HepG2 (cell line): Measurements from ENCODE around the gene ELP4. TPM values are rescaled to one million over a fixed set of nuclear protein-coding genes. Genes with fewer than 3 reads are reported as not detected.

Experiments
- ATAC-seq: fragments of 200-7000 bp; cut with Tn5 transposase; 3 replicates; pipeline ENCODE4 v1.9.1; 2020; ENCODE audit warnings: mild to moderate bottlenecking, moderate library complexity
- BruUV-seq: library from RNA; stranded (reverse); fragments of 400-500 nt; replicated peaks from 2 replicates; lab custom pipeline; 2021; lab: Mats Ljungman, UMichigan
- CTCF ChIA-PET: fragments of 300-600 bp; formaldehyde crosslinking; extraction: SDS; loops from one replicate; lab custom pipeline; 2021; ENCODE audit warnings: low total read pairs, inconsistent platforms, low intra/inter-chr PET ratio; lab: Yijun Ruan, JAX
- POLR2A ChIA-PET: fragments of 350-600 bp; sonication (Branson Sonifier 250); formaldehyde crosslinking; loops from one replicate; lab custom pipeline; 2020; ENCODE audit warnings: antibody characterized with exemption, inconsistent platforms; lab: Yijun Ruan, JAX
- DNase-seq: peaks from one replicate; pipeline ENCODE4 v3.0.0-alpha.2; 2015; ENCODE audit warnings: low spot score
- FAIRE-seq: peaks from 3 replicates; lab custom pipeline; 2011; peaks lifted over from hg19 to GRCh38; lab: Jason Lieb, UNC
- H2AFZ ChIP-seq: one replicate; pipeline ENCODE4 v1.6.1; 2011; ENCODE audit warnings: low read length, inconsistent platforms
- H3K27ac ChIP-seq: fragments of 300-600 bp; 3 replicates; pipeline ENCODE4 v1.8.0; 2011; ENCODE audit warnings: mixed run types, mild to moderate bottlenecking, mixed read lengths, low read length, inconsistent platforms; ENCODE audit not compliant: insufficient read depth; ENCODE audit errors: extremely low read length
- H3K27me3 ChIP-seq, 2 experiments: fragments of 200-600 bp in 1 of 2; 2 replicates in 1 of 2; 3 replicates in 1 of 2; pipeline versions ENCODE4 v1.6.0 to v1.8.0; 2011; ENCODE audit warnings: low read length in 2 of 2, mild to moderate bottlenecking in 2 of 2, moderate library complexity in 2 of 2, inconsistent platforms in 1 of 2; ENCODE audit not compliant: insufficient read depth in 2 of 2, control insufficient read depth in 1 of 2
- H3K36me3 ChIP-seq, 2 experiments: fragments of 200-600 bp in 1 of 2; replicated peaks in 1 of 2; 2 replicates in 1 of 2; 3 replicates in 1 of 2; pipeline versions ENCODE4 v1.5.1 to v1.8.0; 2011; ENCODE audit warnings: low read length in 2 of 2, inconsistent platforms in 1 of 2; ENCODE audit not compliant: insufficient read depth in 2 of 2, control insufficient read depth in 1 of 2
- H3K4me1 ChIP-seq: 2 replicates; pipeline ENCODE4 v1.5.1; 2012; ENCODE audit warnings: low read length, inconsistent platforms; ENCODE audit not compliant: insufficient read depth
- H3K4me2 ChIP-seq: 2 replicates; pipeline ENCODE4 v1.6.0; 2011; ENCODE audit warnings: low read depth, low read length, inconsistent platforms
- H3K4me3 ChIP-seq, 3 experiments: fragments of 200-600 bp in 1 of 3; sonication (generic), shearing (Covaris generic) in 1 of 3; replicated peaks in 1 of 3; 2 replicates each; pipeline ENCODE4 v1.5.1; 2011 to 2016; ENCODE audit warnings: low read length in 3 of 3, inconsistent platforms in 2 of 3, low read depth in 2 of 3, mild to moderate bottlenecking in 2 of 3, control low read depth in 1 of 3, mixed read lengths in 1 of 3; ENCODE audit not compliant: insufficient read depth in 1 of 3
- H3K79me2 ChIP-seq: one replicate; pipeline ENCODE4 v1.6.1; 2011; ENCODE audit warnings: low read length, inconsistent platforms; ENCODE audit not compliant: insufficient read depth
- H3K9ac ChIP-seq: 2 replicates; pipeline ENCODE4 v1.6.0; 2011; ENCODE audit warnings: mild to moderate bottlenecking, low read depth, low read length, inconsistent platforms; ENCODE audit not compliant: insufficient read depth
- H3K9me3 ChIP-seq: 2 replicates; pipeline ENCODE4 v1.5.1; 2012; ENCODE audit warnings: mild to moderate bottlenecking, low read length
- H4K20me1 ChIP-seq: 2 replicates; pipeline ENCODE4 v1.6.0; 2011; ENCODE audit warnings: inconsistent platforms, mild to moderate bottlenecking, low read length, moderate library complexity; ENCODE audit not compliant: insufficient read depth
- ARNT2 ChIP-seq: sonication (generic); formaldehyde crosslinking; IDR thresholded peaks from 2 replicates; pipeline ENCODE4 v1.8.0; 2022; ENCODE audit warnings: mild to moderate bottlenecking, low read depth, missing genetic modification reagents, moderate library complexity
- ELF1 ChIP-seq: sonication (generic); formaldehyde crosslinking; IDR thresholded peaks from 2 replicates; pipeline ENCODE4 v1.4.0; 2020; ENCODE audit warnings: missing genetic modification reagents
- HNF4G ChIP-seq, 2 experiments: sonication (generic) in 1 of 2; formaldehyde crosslinking in 1 of 2; IDR thresholded peaks; 2 replicates each; pipeline versions ENCODE4 v1.4.0 to v1.6.1; 2011 to 2020; ENCODE audit warnings: borderline replicate concordance in 2 of 2, low read depth in 2 of 2, mild to moderate bottlenecking in 2 of 2, low read length in 1 of 2, missing genetic modification reagents in 1 of 2, moderate library complexity in 1 of 2
- PHB2 ChIP-seq: fragments of 450-650 bp; IDR thresholded peaks from 2 replicates; pipeline ENCODE4 v1.6.1; 2018; ENCODE audit not compliant: partially characterized antibody
- POLR2G ChIP-seq: fragments of 200-400 bp; formaldehyde crosslinking; IDR thresholded peaks from 2 replicates; pipeline ENCODE4 v1.6.1; 2018; ENCODE audit warnings: mild to moderate bottlenecking, low read depth, low read length, moderate library complexity
- REL ChIP-seq: sonication (generic); formaldehyde crosslinking; conservative IDR thresholded peaks from 2 replicates; pipeline ENCODE4 v1.8.0; 2022; ENCODE audit warnings: mild to moderate bottlenecking, missing genetic modification reagents, moderate library complexity
- TP53 ChIP-seq: sonication (generic); formaldehyde crosslinking; conservative IDR thresholded peaks from 2 replicates; pipeline ENCODE4 v1.4.0; 2020; ENCODE audit warnings: missing genetic modification reagents
- U2AF2 ChIP-seq: fragments of 200-400 bp; formaldehyde crosslinking; IDR thresholded peaks from 2 replicates; pipeline ENCODE4 v1.6.1; 2017; ENCODE audit warnings: low read depth, mild to moderate bottlenecking, low read length
- ZKSCAN1 ChIP-seq: fragments of 150-350 bp; IDR thresholded peaks from 2 replicates; pipeline ENCODE4 v1.6.1; 2014; ENCODE audit warnings: low read length
- ZKSCAN8 ChIP-seq: IDR thresholded peaks from 2 replicates; pipeline ENCODE4 v1.6.1; 2016; ENCODE audit warnings: borderline replicate concordance, missing genetic modification reagents, missing compliant biosample characterization
- ZNF18 ChIP-seq: sonication (generic); formaldehyde crosslinking; IDR thresholded peaks from 2 replicates; pipeline ENCODE4 v1.8.0; 2022; ENCODE audit warnings: mild to moderate bottlenecking, missing genetic modification reagents; ENCODE audit not compliant: insufficient replicate concordance
- ZNF20 ChIP-seq: sonication (generic); formaldehyde crosslinking; IDR thresholded peaks from 2 replicates; pipeline ENCODE4 v1.4.0; 2020; ENCODE audit warnings: mild to moderate bottlenecking, moderate library complexity, missing genetic modification reagents
- ZNF205 ChIP-seq: IDR thresholded peaks from 2 replicates; pipeline ENCODE4 v1.6.1; 2018; ENCODE audit warnings: missing biosample characterization, missing genetic modification reagents
- ZNF660 ChIP-seq: sonication (generic); formaldehyde crosslinking; IDR thresholded peaks from 2 replicates; pipeline ENCODE4 v1.5.1; 2020; ENCODE audit warnings: mild to moderate bottlenecking, low read depth, missing genetic modification reagents, borderline replicate concordance
- ZNF691 ChIP-seq: sonication (generic); formaldehyde crosslinking; IDR thresholded peaks from 2 replicates; pipeline ENCODE4 v1.4.0; 2020; ENCODE audit warnings: missing genetic modification reagents, low read depth, mild to moderate bottlenecking, borderline replicate concordance
- ZNF792 ChIP-seq: IDR thresholded peaks from 2 replicates; pipeline ENCODE4 v1.6.1; 2016
- WGBS: methylation state at CpG from one replicate; pipeline ENCODE4 v1.1.6; 2017; ENCODE audit warnings: low lambda C conversion rate; 5-methylcytosine and 5-hydroxymethylcytosine counted together
- in situ Hi-C: cut with HindIII; loops from 2 replicates; pipeline ENCODE4 v1.10.0; 2017; ENCODE audit warnings: low pct_unique_long_range_greater_than_20kb; ENCODE audit not compliant: extremely low pct_ligation_motif_present
- intact Hi-C: fragments of 100-400 bp; cut with micrococcal nuclease; formaldehyde crosslinking; loops from one replicate; pipeline ENCODE4 v1.10.0; 2022; ENCODE audit not compliant: unreplicated experiment
- polyA plus RNA-seq, 8 experiments: library from polyadenylated mRNA; depleted of rRNA in 3 of 8; stranded (reverse) in 7 of 8; unstranded in 1 of 8; fragments of >200 nt; fragmentation: Illumina TruSeq in 4 of 8; extraction: Trizol in 4 of 8; gene quantifications; 2 replicates each; pipeline versions ENCODE4 v1.2.1 to v1.2.3, GENCODE V29; 2011 to 2016; ENCODE audit warnings: low read depth in 4 of 8, missing spikeins in 1 of 8, mixed read lengths in 1 of 8; ENCODE audit not compliant: insufficient read depth in 1 of 8
- total RNA-seq, 5 experiments: library from RNA; depleted of rRNA; stranded (reverse); fragments of >200 nt; fragmentation: Illumina TruSeq; extraction: Trizol; gene quantifications; 2 replicates each; pipeline ENCODE4 v1.2.3, GENCODE V29; 2016; ENCODE audit warnings: low read depth in 1 of 5

The ELP4 gene
- total and polyA plus RNA-seq, 2 of the 13 experiments (the other 11 are each of a cell fraction or from before 2014, with no cell fraction given): 12.8 to 19.1 TPM

- POLR2A ChIA-PET: no interaction called here
- FAIRE-seq: no peak
- in situ Hi-C loops: no loop called here
- no peak overlapping the region for H3K9ac ChIP-seq
- H3K27me3 ChIP-seq: no peaks in the 10 kb centered on the region; a peak in 1 of 5 replicates
- H4K20me1 ChIP-seq: no peaks in the 10 kb centered on the region
- H3K4me1 ChIP-seq: no peaks in the 10 kb centered on the region
- 9% methylated on average over 1 of the region's 1 CpG for WGBS
- H3K79me2 ChIP-seq: no peaks in the 10 kb centered on the region
- H2AFZ ChIP-seq: no peak overlapping the region
- DNase-seq: no peak
- intact Hi-C loops: no loop called here
- BruUV-seq: no TSS peak
- ATAC-seq: no peak
- no peak for TF ChIP-seq U2AF2
- TF ChIP-seq ZNF792 (CRISPR knock-in tag): no peak
- TF ChIP-seq ZNF20 (CRISPR knock-in tag): no peak
- TF ChIP-seq POLR2G: no peak
- TF ChIP-seq PHB2: no peak
- no peak for TF ChIP-seq ZNF18
- TF ChIP-seq ZKSCAN8 (CRISPR knock-in tag): no peak
- no peak for TF ChIP-seq TP53 (CRISPR knock-in tag)
- no peak for TF ChIP-seq ARNT2
- no peak for TF ChIP-seq ZNF691 (CRISPR knock-in tag)
- no peak for TF ChIP-seq ZNF205
- TF ChIP-seq ZKSCAN1: no peak
- TF ChIP-seq HNF4G (IDR thresholded peaks at IDR 0.05; ENCODE audit: borderline replicate concordance, low read depth, low read length): no peak
- TF ChIP-seq HNF4G (CRISPR knock-in tag; IDR thresholded peaks at IDR 0.05; ENCODE audit: borderline replicate concordance, low read depth): no peak
- no peak for TF ChIP-seq ELF1 (CRISPR knock-in tag)
- TF ChIP-seq ZNF660 (CRISPR knock-in tag): no peak
- TF ChIP-seq REL (CRISPR knock-in tag): no peak
- H3K36me3 ChIP-seq: no peaks in the 10 kb centered on the region
- peaks cover 7% of the 10 kb centered on the region; the same call in 1 of the 2 replicates for H3K9me3 ChIP-seq
- no peak overlapping the region for H3K4me3 ChIP-seq
- CTCF ChIA-PET: no interaction called here
- no peak overlapping the region for H3K4me2 ChIP-seq
- no peak overlapping the region for H3K27ac ChIP-seq
Observed at GRCh38 chr11:31728432-31728831, 218.9 kb downstream of the ELP4 start.
